Activated CD4-positive, alpha-beta T cell treated with anti-CD3 and anti-CD28 coated beads, Interleukin-2, amount 10 ng/mL, durations not matched to agents 7 days and 5 days (primary cell): ENCODE measurements around the gene LIME1. TPM values are rescaled to one million over a fixed set of nuclear protein-coding genes. Genes with fewer than 3 reads are reported as not detected.

Experiments used
- CTCF ChIA-PET: fragments of 350-600 bp; sonication (Branson Sonifier 250); formaldehyde crosslinking; loops from one replicate; lab custom pipeline; 2021; ENCODE audit warnings: antibody characterized with exemption; lab: Charles Lee
- POLR2A ChIA-PET: fragments of 350-600 bp; sonication (Branson Sonifier 250); formaldehyde crosslinking; loops from one replicate; lab custom pipeline; 2021; ENCODE audit warnings: antibody characterized with exemption; lab: Charles Lee
- DNase-seq: peaks from one replicate; pipeline ENCODE4 v3.0.0-alpha.2; 2020
- H3K27ac Mint-ChIP-seq: one replicate; pipeline ENCODE4 v1.8.0; 2021; ENCODE audit warnings: mild to moderate bottlenecking, moderate library complexity, mixed read lengths
- H3K27me3 Mint-ChIP-seq: one replicate; pipeline ENCODE4 v1.8.0; 2021; ENCODE audit warnings: mixed read lengths
- H3K36me3 Mint-ChIP-seq: one replicate; pipeline ENCODE4 v1.8.0; 2021; ENCODE audit warnings: low read depth, mixed read lengths
- H3K4me1 Mint-ChIP-seq: one replicate; pipeline ENCODE4 v1.8.0; 2021; ENCODE audit warnings: mixed read lengths
- H3K4me3 Mint-ChIP-seq: one replicate; pipeline ENCODE4 v1.8.0; 2021; ENCODE audit warnings: mild to moderate bottlenecking, moderate library complexity, mixed read lengths
- H3K9me3 Mint-ChIP-seq: one replicate; pipeline ENCODE4 v1.8.0; 2021; ENCODE audit warnings: mixed read lengths
- total RNA-seq, 2 experiments: library from RNA; stranded (reverse); gene quantifications; one replicate each; pipeline ENCODE4 v1.2.3, GENCODE V29; 2021

LIME1 gene
- total RNA-seq, 2 experiments from 2014 or later = 253 to 302 TPM

- Mint-ChIP-seq H3K36me3 (peaks cover 26% of the 10 kb centered on the region), H3K4me3 (peak within 1 kb of the TSS; percentile 87), H3K9me3 (no peaks in the 10 kb centered on the region), H3K27ac (peak within 1 kb of the TSS; percentile 54), H3K27me3 (no peaks in the 10 kb centered on the region), H3K4me1 (peaks cover 16% of the 10 kb centered on the region)
- POLR2A ChIA-PET = interaction anchor here (0.9 to 1.0 kb wide), 2 partner anchors 11 to 299 kb away, joined by 3 read pairs; no protein-coding TSS in a partner anchor
- CTCF ChIA-PET = interaction anchor here (1.1 to 4.2 kb wide), 2 partner anchors 11 to 25 kb away, joined by 4 to 27 read pairs; no protein-coding TSS in a partner anchor
- DNase-seq = peak; percentile 68
These were observed 2.9 kb downstream of the LIME1 start, which contains the start of gene SLC2A4RG for GRCh38 chr20:63739130-63740069. TSS of gene SLC2A4RG (plus strand) at chr20:63739776. CDS start at chr20:63739913, 137 bp downstream.

- CTCF ChIA-PET = interaction anchor here (0.6 to 1.5 kb wide), 5 partner anchors 11 to 64 kb away, joined by 3 to 5 read pairs (median 4); no protein-coding TSS in a partner anchor
- peaks cover 14% of the 10 kb centered on the region for H3K4me1 Mint-ChIP-seq
- POLR2A ChIA-PET = interaction anchor here (1.1 kb wide), 1 partner anchor 32 kb away, joined by 4 read pairs; the partner anchor contains the start of genes ARFRP1 and ZGPAT
- H3K27ac Mint-ChIP-seq = peak overlapping the region; percentile 54
- H3K9me3 Mint-ChIP-seq = no peaks in the 10 kb centered on the region
- H3K27me3 Mint-ChIP-seq = no peaks in the 10 kb centered on the region
- DNase-seq = peak; percentile 63
- peak overlapping the region; percentile 59 for H3K4me3 Mint-ChIP-seq
- H3K36me3 Mint-ChIP-seq = peaks cover 23% of the 10 kb centered on the region
These were observed 3.7 kb downstream of the LIME1 start for GRCh38 chr20:63740070-63740626.

- peaks cover 7% of the 10 kb centered on the region for H3K4me1 Mint-ChIP-seq
- no peaks in the 10 kb centered on the region for H3K9me3 Mint-ChIP-seq
- peak overlapping the region; percentile 54 for H3K27ac Mint-ChIP-seq
- no peaks in the 10 kb centered on the region for H3K27me3 Mint-ChIP-seq
- peak overlapping the region; percentile 63 for H3K4me3 Mint-ChIP-seq
- peaks cover 18% of the 10 kb centered on the region for H3K36me3 Mint-ChIP-seq
- CTCF ChIA-PET = interaction anchor here (0.6 to 1.5 kb wide), 6 partner anchors 10 to 64 kb away, joined by 3 to 5 read pairs (median 4); no protein-coding TSS in a partner anchor
- DNase-seq = peak; percentile 42
- POLR2A ChIA-PET = interaction anchor here (1.1 kb wide), 1 partner anchor 33 kb away, joined by 4 read pairs; the partner anchor contains the start of genes ARFRP1 and ZGPAT
These were observed 4.3 kb downstream of the LIME1 start for GRCh38 chr20:63740627-63741353.

- no peaks in the 10 kb centered on the region for H3K9me3 Mint-ChIP-seq
- H3K27me3 Mint-ChIP-seq = no peaks in the 10 kb centered on the region
- ChIA-PET CTCF (interaction anchor here (1.0 to 1.5 kb wide), 3 partner anchors 9 to 17 kb away, joined by 3 to 5 read pairs (median 4); no protein-coding TSS in a partner anchor), POLR2A (no interaction called here)
- peaks cover 2% of the 10 kb centered on the region for H3K4me1 Mint-ChIP-seq
- H3K36me3 Mint-ChIP-seq = peaks cover 14% of the 10 kb centered on the region
- no peak overlapping the region for H3K27ac Mint-ChIP-seq
- H3K4me3 Mint-ChIP-seq = peak overlapping the region; percentile 63
- no peak for DNase-seq
These were observed 4.9 kb downstream of the LIME1 start for GRCh38 chr20:63741354-63741675.

- Mint-ChIP-seq H3K27me3 (no peaks in the 10 kb centered on the region), H3K9me3 (no peaks in the 10 kb centered on the region), H3K4me3 (no peak overlapping the region), H3K36me3 (peaks cover 9% of the 10 kb centered on the region), H3K27ac (peak overlapping the region; percentile 25), H3K4me1 (no peaks in the 10 kb centered on the region)
- no peak for DNase-seq
- ChIA-PET POLR2A (no interaction called here), CTCF (interaction anchor here (1.2 to 1.5 kb wide), 3 partner anchors 14 to 16 kb away, joined by 3 to 5 read pairs (median 4); no protein-coding TSS in a partner anchor)
These were observed 5.4 kb downstream of the LIME1 start for GRCh38 chr20:63741676-63742380.

GRCh38 chr20:63742381-63743024, 6.0 kb downstream of the LIME1 start:
- no peaks in the 10 kb centered on the region for H3K9me3 Mint-ChIP-seq
- no peak overlapping the region for H3K27ac Mint-ChIP-seq
- no peaks in the 10 kb centered on the region for H3K27me3 Mint-ChIP-seq
- ChIA-PET CTCF (interaction anchor here (1.3 to 1.8 kb wide), 2 partner anchors 8 to 15 kb away, joined by 3 to 4 read pairs; no protein-coding TSS in a partner anchor), POLR2A (no interaction called here)
- H3K36me3 Mint-ChIP-seq = peaks cover 6% of the 10 kb centered on the region
- H3K4me3 Mint-ChIP-seq = no peak overlapping the region
- no peaks in the 10 kb centered on the region for H3K4me1 Mint-ChIP-seq
- DNase-seq = no peak

- H3K27ac Mint-ChIP-seq = no peak overlapping the region
- ChIA-PET POLR2A (no interaction called here), CTCF (interaction anchor here (0.8 to 1.8 kb wide), 2 partner anchors 9 to 206 kb away, joined by 4 read pairs; partner anchors contain the start of gene PTK6)
- H3K9me3 Mint-ChIP-seq = no peaks in the 10 kb centered on the region
- H3K36me3 Mint-ChIP-seq = peaks cover 6% of the 10 kb centered on the region
- no peak overlapping the region for H3K4me3 Mint-ChIP-seq
- DNase-seq = no peak
- no peaks in the 10 kb centered on the region for H3K4me1 Mint-ChIP-seq
- no peaks in the 10 kb centered on the region for H3K27me3 Mint-ChIP-seq
These were observed 6.9 kb downstream of the LIME1 start for GRCh38 chr20:63743210-63743970.

GRCh38 chr20:63744158-63744557, 7.7 kb downstream of the LIME1 start:
- Mint-ChIP-seq H3K36me3 (peaks cover 6% of the 10 kb centered on the region), H3K4me3 (no peak overlapping the region), H3K9me3 (no peaks in the 10 kb centered on the region), H3K27me3 (no peaks in the 10 kb centered on the region), H3K27ac (no peak overlapping the region), H3K4me1 (peaks cover 4% of the 10 kb centered on the region)
- CTCF ChIA-PET = interaction anchor here (0.7 to 1.8 kb wide), 3 partner anchors 10 to 206 kb away, joined by 3 to 4 read pairs (median 4); partner anchors contain the start of gene PTK6
- DNase-seq = no peak
- POLR2A ChIA-PET = no interaction called here

GRCh38 chr20:63744574-63745423, 8.3 kb downstream of the LIME1 start:
- no peaks in the 10 kb centered on the region for H3K9me3 Mint-ChIP-seq
- H3K27ac Mint-ChIP-seq = no peak overlapping the region
- H3K27me3 Mint-ChIP-seq = no peaks in the 10 kb centered on the region
- DNase-seq = no peak
- peaks cover 7% of the 10 kb centered on the region for H3K4me1 Mint-ChIP-seq
- H3K36me3 Mint-ChIP-seq = peaks cover 6% of the 10 kb centered on the region
- POLR2A ChIA-PET = no interaction called here
- CTCF ChIA-PET = interaction anchor here (0.7 to 1.0 kb wide), 3 partner anchors 35 to 207 kb away, joined by 3 to 4 read pairs (median 3); partner anchors contain the start of gene PTK6
- H3K4me3 Mint-ChIP-seq = no peak overlapping the region

- DNase-seq = no peak
- H3K9me3 Mint-ChIP-seq = no peaks in the 10 kb centered on the region
- H3K27me3 Mint-ChIP-seq = no peaks in the 10 kb centered on the region
- H3K36me3 Mint-ChIP-seq = peaks cover 6% of the 10 kb centered on the region
- no peak overlapping the region for H3K27ac Mint-ChIP-seq
- POLR2A ChIA-PET = no interaction called here
- H3K4me3 Mint-ChIP-seq = no peak overlapping the region
- CTCF ChIA-PET = interaction anchor here (1.0 kb wide), 1 partner anchor 39 kb away, joined by 3 read pairs; no protein-coding TSS in a partner anchor
- peaks cover 11% of the 10 kb centered on the region for H3K4me1 Mint-ChIP-seq
These were observed 9.0 kb downstream of the LIME1 start for GRCh38 chr20:63745424-63745805.
